ENCODE data around the gene FHOD3. TPM values are rescaled to one million over a fixed set of nuclear protein-coding genes. Genes with fewer than 3 reads are reported as not detected.
A peak's percentile ranks its signal among the peaks of the same experiment; 100 is the strongest.

The FHOD3 gene
- total RNA-seq, 4 donors from 2014 or later = 15.6 to 25.9 (median 21.6) TPM

DNA sequence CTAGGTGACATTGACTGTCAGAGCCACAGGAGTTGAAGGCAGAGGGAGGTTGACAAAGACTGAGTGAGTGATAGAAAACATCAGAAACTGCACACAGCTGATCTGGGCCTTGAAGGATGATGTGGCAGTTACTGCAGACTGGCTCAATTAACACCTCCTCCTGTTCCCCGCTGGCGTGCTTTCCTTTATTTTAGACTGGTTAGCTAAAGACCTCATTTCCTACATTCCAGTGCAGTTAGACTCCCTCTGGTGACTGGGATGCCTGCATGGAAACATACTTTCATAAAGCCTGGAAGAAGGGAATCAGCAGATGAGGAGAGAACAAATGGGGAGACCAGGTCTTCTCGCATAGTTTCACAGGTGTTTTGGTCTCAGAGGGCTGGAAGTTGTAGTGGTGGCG, 524.2 kb downstream of the FHOD3 start:
- Histone ChIP-seq H3K27ac (no peak overlapping the region), H3K27me3 (no peaks in the 10 kb centered on the region), H3K9me3 (no peaks in the 10 kb centered on the region), H3K4me3 (no peak overlapping the region), H3K4me1 (no peaks in the 10 kb centered on the region), H3K36me3 (peaks cover 0 to 48% (median 0%) of the 10 kb centered on the region in 3 donors)
- no peak for TF ChIP-seq EP300 (IDR thresholded peaks at IDR 0.05)
- TF ChIP-seq, protein P1, sequence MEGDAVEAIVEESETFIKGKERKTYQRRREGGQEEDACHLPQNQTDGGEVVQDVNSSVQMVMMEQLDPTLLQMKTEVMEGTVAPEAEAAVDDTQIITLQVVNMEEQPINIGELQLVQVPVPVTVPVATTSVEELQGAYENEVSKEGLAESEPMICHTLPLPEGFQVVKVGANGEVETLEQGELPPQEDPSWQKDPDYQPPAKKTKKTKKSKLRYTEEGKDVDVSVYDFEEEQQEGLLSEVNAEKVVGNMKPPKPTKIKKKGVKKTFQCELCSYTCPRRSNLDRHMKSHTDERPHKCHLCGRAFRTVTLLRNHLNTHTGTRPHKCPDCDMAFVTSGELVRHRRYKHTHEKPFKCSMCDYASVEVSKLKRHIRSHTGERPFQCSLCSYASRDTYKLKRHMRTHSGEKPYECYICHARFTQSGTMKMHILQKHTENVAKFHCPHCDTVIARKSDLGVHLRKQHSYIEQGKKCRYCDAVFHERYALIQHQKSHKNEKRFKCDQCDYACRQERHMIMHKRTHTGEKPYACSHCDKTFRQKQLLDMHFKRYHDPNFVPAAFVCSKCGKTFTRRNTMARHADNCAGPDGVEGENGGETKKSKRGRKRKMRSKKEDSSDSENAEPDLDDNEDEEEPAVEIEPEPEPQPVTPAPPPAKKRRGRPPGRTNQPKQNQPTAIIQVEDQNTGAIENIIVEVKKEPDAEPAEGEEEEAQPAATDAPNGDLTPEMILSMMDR (IDR thresholded peaks at IDR 0.05) = no peak
- no peak for TF ChIP-seq POLR2A (IDR thresholded peaks at IDR 0.05)
- DNase-seq (ENCODE audit: low spot score in 2 of 2) = no peak
- WGBS, 2 donors = 83 to 92% methylated on average over 4 of the region's 4 CpGs

DNA sequence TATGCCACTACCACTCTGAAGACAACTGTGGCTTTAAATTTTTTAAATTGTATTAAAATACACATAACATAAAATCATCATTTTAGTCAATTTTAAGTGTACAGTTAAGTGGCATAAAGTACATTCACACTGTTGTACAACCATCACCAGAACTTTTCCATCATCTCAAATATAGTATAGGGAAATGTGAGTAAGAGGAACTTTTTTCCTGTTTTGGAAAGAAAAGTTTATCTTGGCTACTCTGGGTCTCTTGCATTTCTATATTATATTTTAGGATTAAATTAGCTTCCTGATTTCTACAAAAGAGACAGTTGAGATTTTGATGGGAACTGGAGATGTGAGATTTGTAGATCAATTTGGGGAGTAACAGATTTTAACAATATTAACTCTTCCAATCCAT, 528.0 kb downstream of the FHOD3 start:
- H3K4me1 ChIP-seq = peaks cover 0 to 23% (median 7%) of the 10 kb centered on the region in 4 donors
- no peaks in the 10 kb centered on the region for H3K9me3 ChIP-seq
- H3K36me3 ChIP-seq = peaks cover 0 to 21% (median 0%) of the 10 kb centered on the region in 3 donors
- H3K27ac ChIP-seq = no peak overlapping the region
- TF ChIP-seq, protein P1 (IDR thresholded peaks at IDR 0.05) = no peak
- no peak for TF ChIP-seq POLR2A (IDR thresholded peaks at IDR 0.05)
- no peak for TF ChIP-seq EP300 (IDR thresholded peaks at IDR 0.05)
- no peak for DNase-seq (ENCODE audit: low spot score in 2 of 2)
- H3K4me3 ChIP-seq = no peak overlapping the region
- H3K27me3 ChIP-seq = no peaks in the 10 kb centered on the region

DNA sequence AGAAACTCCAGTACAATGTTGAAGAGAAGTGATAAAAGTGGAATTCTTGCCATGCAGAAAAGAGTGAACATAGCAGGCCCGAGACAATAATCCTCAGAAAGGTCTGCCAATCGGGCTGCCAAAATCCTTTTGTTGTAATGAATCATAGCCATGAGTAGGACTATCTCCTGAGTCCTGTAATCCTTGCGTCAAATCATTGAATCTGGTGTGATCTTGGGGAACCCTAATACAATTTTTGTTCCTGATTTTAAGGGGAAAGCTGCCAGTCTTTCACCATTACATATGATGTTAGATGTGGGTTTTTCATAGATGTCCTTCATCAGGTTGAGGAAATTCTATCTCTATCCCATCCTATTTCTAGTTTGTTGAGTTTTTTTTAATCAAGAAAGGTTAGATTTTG, 529.0 kb downstream of the FHOD3 start:
- peaks cover 0 to 33% (median 7%) of the 10 kb centered on the region in 4 donors for H3K4me1 ChIP-seq
- no peak for DNase-seq (ENCODE audit: low spot score in 2 of 2)
- H3K36me3 ChIP-seq = peaks cover 0 to 13% (median 0%) of the 10 kb centered on the region in 3 donors
- H3K9me3 ChIP-seq = no peaks in the 10 kb centered on the region
- TF ChIP-seq EP300 (IDR thresholded peaks at IDR 0.05) (no peak), POLR2A (IDR thresholded peaks at IDR 0.05) (no peak)
- TF ChIP-seq, protein P1 (IDR thresholded peaks at IDR 0.05) = no peak
- no peak overlapping the region for H3K4me3 ChIP-seq
- no peak overlapping the region for H3K27ac ChIP-seq
- 89 to 99% methylated on average over 3 of the region's 3 CpGs for WGBS, 2 donors
- H3K27me3 ChIP-seq = no peaks in the 10 kb centered on the region

DNA sequence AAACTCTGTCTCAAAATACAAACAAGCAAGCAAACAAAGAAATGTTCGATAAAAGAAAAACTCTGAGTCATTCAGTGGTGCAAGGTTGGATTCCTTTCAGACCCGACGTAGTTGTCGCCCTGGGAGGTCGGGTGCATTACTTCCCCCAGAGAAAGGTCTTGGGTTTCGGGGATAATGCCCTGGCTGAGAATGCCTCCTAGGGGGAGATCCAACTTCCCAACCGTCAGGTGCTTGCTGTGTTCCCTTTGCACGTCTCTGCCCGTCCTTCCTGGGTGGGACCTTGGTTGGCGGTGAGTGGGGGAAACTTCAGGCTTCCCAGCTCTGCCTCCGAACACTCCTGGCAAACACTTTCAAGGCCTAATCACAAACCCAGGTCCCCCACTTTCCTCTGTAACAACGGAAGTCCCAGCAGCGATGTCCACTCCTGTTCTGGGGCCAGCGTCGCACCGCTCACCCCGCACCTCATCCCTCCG, 530.7 kb downstream of the FHOD3 start:
- peak overlapping the region; percentile 84 to 99 (median 91) for H3K4me3 ChIP-seq
- peak overlapping the region; percentile 85 to 95 (median 89) for H3K27ac ChIP-seq
- H3K4me1 ChIP-seq = peaks cover 0 to 34% (median 7%) of the 10 kb centered on the region in 4 donors
- peaks cover 0 to under 1% (median 0%) of the 10 kb centered on the region in 3 donors for H3K36me3 ChIP-seq
- no peaks in the 10 kb centered on the region for H3K9me3 ChIP-seq
- TF ChIP-seq EP300 (IDR thresholded peaks at IDR 0.05) = no peak
- TF ChIP-seq, protein P1 (IDR thresholded peaks at IDR 0.05) = no peak
- no peak for TF ChIP-seq POLR2A (IDR thresholded peaks at IDR 0.05)
- 1% methylated on average over 18 of the region's 18 CpGs for WGBS, 2 donors
- H3K27me3 ChIP-seq = no peaks in the 10 kb centered on the region
- DNase-seq (ENCODE audit: low spot score in 2 of 2) = peak in 1 of 2 donors; percentile 22

DNA sequence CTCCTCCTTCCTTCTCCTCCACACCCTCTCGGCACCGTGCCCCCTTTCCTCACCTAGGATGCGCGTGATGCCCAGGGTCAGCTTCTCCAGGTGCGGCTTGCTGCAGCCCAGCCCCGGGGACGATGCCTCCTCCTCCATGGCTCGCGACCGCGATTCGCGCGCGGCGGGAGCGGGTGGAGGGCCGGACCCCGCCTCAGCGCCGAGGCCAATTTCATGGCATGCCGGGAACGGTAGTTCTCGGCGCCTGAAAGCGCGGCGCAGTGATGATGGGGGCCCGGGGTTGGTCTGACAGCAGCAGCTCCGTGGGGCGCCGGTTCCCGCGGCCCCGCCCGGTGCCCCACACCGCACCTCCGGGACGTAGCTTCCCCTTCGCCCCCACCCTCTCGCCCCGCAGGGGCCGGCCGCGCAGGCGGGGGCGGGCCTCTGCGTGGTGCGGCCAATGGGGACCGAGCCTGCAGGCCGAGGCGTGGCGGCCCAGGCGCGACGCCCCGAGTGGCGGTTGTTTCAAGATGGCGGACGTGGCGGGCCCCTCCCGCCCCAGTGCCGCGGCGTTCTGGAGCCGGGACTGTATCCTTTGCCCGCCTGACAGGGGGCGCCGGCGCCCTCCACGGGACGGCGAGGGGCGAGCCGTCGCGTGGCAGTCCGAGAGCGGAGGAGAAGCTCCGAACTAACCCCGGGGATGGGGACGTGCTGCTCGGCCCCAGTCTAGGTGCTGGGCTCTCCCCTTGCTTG, 531.3 kb downstream of the FHOD3 start, which contains the start of the genes KIAA1328 and TPGS2:
TSS of gene KIAA1328 (plus strand) at position 498 of the 732 bp plus-strand sequence. CDS start at position 510, 12 bp downstream.
TSS of gene TPGS2 (minus strand) at position 373 of the 732 bp plus-strand sequence. CDS start at position 138, 235 bp downstream.
- no peaks in the 10 kb centered on the region for H3K27me3 ChIP-seq
- DNase-seq (ENCODE audit: low spot score in 2 of 2) = peak; percentile 68 to 71
- 0 to 1% methylated on average over 39 to 74 of the region's 83 CpGs for WGBS, 2 donors
- H3K4me1 ChIP-seq = peaks cover 0 to 39% (median 7%) of the 10 kb centered on the region in 4 donors
- peak within 1 kb of the TSS; percentile 85 to 95 (median 89) for H3K27ac ChIP-seq
- peak within 1 kb of the TSS; percentile 84 to 99 (median 91) for H3K4me3 ChIP-seq
- H3K36me3 ChIP-seq = no peaks in the 10 kb centered on the region
- H3K9me3 ChIP-seq = no peaks in the 10 kb centered on the region
- TF ChIP-seq POLR2A (IDR thresholded peaks at IDR 0.05) (peak in 1 of 2 donors; percentile 52), EP300 (IDR thresholded peaks at IDR 0.05) (peak in 1 of 2 donors; percentile 60)
- TF ChIP-seq, protein P1 (IDR thresholded peaks at IDR 0.05) = peak in 4 of 5 experiments; percentile 25 to 34 (median 26)
